Stimulated activated memory B cell treated with anti-CD40 and anti-IgM and Interleukin-4, amounts not matched to agents 10 μg/mL and 1 μg/mL and 100 μg/mL, for 72 hours (primary cell): ENCODE measurements around the gene ARRB1.
A peak's percentile ranks its signal among the peaks of the same experiment; 100 is the strongest.

Experiments
- ATAC-seq: fragments of 150-1000 bp; cut with Tn5 transposase; 2 replicates; pipeline ENCODE4 v1.10.0; 2021
- H3K27ac Mint-ChIP-seq: one replicate; pipeline ENCODE4 v1.8.0; 2022; ENCODE audit warnings: mild to moderate bottlenecking, mixed read lengths
- H3K27me3 Mint-ChIP-seq: one replicate; pipeline ENCODE4 v1.8.0; 2022; ENCODE audit warnings: mixed read lengths
- H3K36me3 Mint-ChIP-seq: one replicate; pipeline ENCODE4 v1.8.0; 2022; ENCODE audit warnings: mixed read lengths
- H3K4me1 Mint-ChIP-seq: one replicate; pipeline ENCODE4 v1.8.0; 2022; ENCODE audit warnings: mixed read lengths
- H3K4me3 Mint-ChIP-seq: one replicate; pipeline ENCODE4 v1.8.0; 2022; ENCODE audit warnings: mild to moderate bottlenecking, moderate library complexity, mixed read lengths
- H3K9me3 Mint-ChIP-seq: one replicate; pipeline ENCODE4 v1.8.0; 2022; ENCODE audit warnings: mixed read lengths

The ARRB1 gene

GRCh38 chr11:75273411-75274391 is 77.8 kb downstream of the ARRB1 start:
- ATAC-seq = no peak
- peaks cover 5% of the 10 kb centered on the region for H3K36me3 Mint-ChIP-seq
- peaks cover 37% of the 10 kb centered on the region for H3K4me1 Mint-ChIP-seq
- H3K4me3 Mint-ChIP-seq = no peak overlapping the region
- no peaks in the 10 kb centered on the region for H3K9me3 Mint-ChIP-seq
- peak overlapping the region; percentile 50 for H3K27ac Mint-ChIP-seq
- no peaks in the 10 kb centered on the region for H3K27me3 Mint-ChIP-seq

- Mint-ChIP-seq H3K36me3 (peaks cover 5% of the 10 kb centered on the region), H3K4me3 (no peak overlapping the region), H3K27me3 (no peaks in the 10 kb centered on the region), H3K9me3 (no peaks in the 10 kb centered on the region), H3K4me1 (peaks cover 37% of the 10 kb centered on the region), H3K27ac (peak overlapping the region; percentile 50)
- no peak for ATAC-seq
These were observed 78.6 kb downstream of the ARRB1 start for GRCh38 chr11:75272821-75273301.

- Mint-ChIP-seq H3K4me3 (no peak overlapping the region), H3K27me3 (no peaks in the 10 kb centered on the region), H3K36me3 (peaks cover 3% of the 10 kb centered on the region), H3K4me1 (peaks cover 37% of the 10 kb centered on the region), H3K27ac (peak overlapping the region; percentile 6), H3K9me3 (no peaks in the 10 kb centered on the region)
- no peak for ATAC-seq
These were observed 79.1 kb downstream of the ARRB1 start for GRCh38 chr11:75272391-75272790.

GRCh38 chr11:75271730-75272129 is 79.7 kb downstream of the ARRB1 start:
- Mint-ChIP-seq H3K4me3 (no peak overlapping the region), H3K27me3 (no peaks in the 10 kb centered on the region), H3K27ac (peak overlapping the region; percentile 61), H3K36me3 (no peaks in the 10 kb centered on the region), H3K4me1 (peaks cover 40% of the 10 kb centered on the region), H3K9me3 (no peaks in the 10 kb centered on the region)
- ATAC-seq = no peak

- H3K4me3 Mint-ChIP-seq = no peak overlapping the region
- no peaks in the 10 kb centered on the region for H3K9me3 Mint-ChIP-seq
- no peak for ATAC-seq
- H3K4me1 Mint-ChIP-seq = peaks cover 39% of the 10 kb centered on the region
- H3K27ac Mint-ChIP-seq = peak overlapping the region; percentile 61
- H3K27me3 Mint-ChIP-seq = no peaks in the 10 kb centered on the region
- H3K36me3 Mint-ChIP-seq = no peaks in the 10 kb centered on the region
These were observed 80.5 kb downstream of the ARRB1 start for GRCh38 chr11:75270896-75271418.

GRCh38 chr11:75269896-75270295 is 81.6 kb downstream of the ARRB1 start:
- ATAC-seq = no peak
- H3K9me3 Mint-ChIP-seq = no peaks in the 10 kb centered on the region
- H3K4me3 Mint-ChIP-seq = no peak overlapping the region
- no peaks in the 10 kb centered on the region for H3K36me3 Mint-ChIP-seq
- H3K27me3 Mint-ChIP-seq = no peaks in the 10 kb centered on the region
- no peak overlapping the region for H3K27ac Mint-ChIP-seq
- H3K4me1 Mint-ChIP-seq = peaks cover 37% of the 10 kb centered on the region

- Mint-ChIP-seq H3K27ac (no peak overlapping the region), H3K4me1 (peaks cover 40% of the 10 kb centered on the region), H3K27me3 (no peaks in the 10 kb centered on the region), H3K9me3 (no peaks in the 10 kb centered on the region), H3K4me3 (no peak overlapping the region), H3K36me3 (no peaks in the 10 kb centered on the region)
- no peak for ATAC-seq
These were observed 82.1 kb downstream of the ARRB1 start for GRCh38 chr11:75269367-75269660.

GRCh38 chr11:75268626-75269366 is 82.7 kb downstream of the ARRB1 start:
- no peak overlapping the region for H3K27ac Mint-ChIP-seq
- peaks cover 41% of the 10 kb centered on the region for H3K4me1 Mint-ChIP-seq
- ATAC-seq = no peak
- no peaks in the 10 kb centered on the region for H3K9me3 Mint-ChIP-seq
- H3K27me3 Mint-ChIP-seq = no peaks in the 10 kb centered on the region
- no peak overlapping the region for H3K4me3 Mint-ChIP-seq
- H3K36me3 Mint-ChIP-seq = no peaks in the 10 kb centered on the region

GRCh38 chr11:75267171-75267970 is 84.1 kb downstream of the ARRB1 start:
- no peak for ATAC-seq
- H3K27ac Mint-ChIP-seq = no peak overlapping the region
- H3K9me3 Mint-ChIP-seq = no peaks in the 10 kb centered on the region
- no peaks in the 10 kb centered on the region for H3K27me3 Mint-ChIP-seq
- H3K4me3 Mint-ChIP-seq = no peak overlapping the region
- peaks cover 44% of the 10 kb centered on the region for H3K4me1 Mint-ChIP-seq
- no peaks in the 10 kb centered on the region for H3K36me3 Mint-ChIP-seq

GRCh38 chr11:75265851-75266531 is 85.5 kb downstream of the ARRB1 start:
- Mint-ChIP-seq H3K36me3 (no peaks in the 10 kb centered on the region), H3K4me1 (peaks cover 46% of the 10 kb centered on the region), H3K4me3 (no peak overlapping the region), H3K27ac (peak overlapping the region; percentile 11), H3K9me3 (no peaks in the 10 kb centered on the region), H3K27me3 (no peaks in the 10 kb centered on the region)
- ATAC-seq = no peak

GRCh38 chr11:75264971-75265370 is 86.5 kb downstream of the ARRB1 start:
- ATAC-seq = no peak
- no peaks in the 10 kb centered on the region for H3K9me3 Mint-ChIP-seq
- no peak overlapping the region for H3K4me3 Mint-ChIP-seq
- no peaks in the 10 kb centered on the region for H3K27me3 Mint-ChIP-seq
- peak overlapping the region; percentile 67 for H3K27ac Mint-ChIP-seq
- H3K4me1 Mint-ChIP-seq = peaks cover 47% of the 10 kb centered on the region
- no peaks in the 10 kb centered on the region for H3K36me3 Mint-ChIP-seq

GRCh38 chr11:75264356-75264755 is 87.1 kb downstream of the ARRB1 start:
- Mint-ChIP-seq H3K27ac (peak overlapping the region; percentile 67), H3K36me3 (no peaks in the 10 kb centered on the region), H3K4me3 (no peak overlapping the region), H3K4me1 (peaks cover 47% of the 10 kb centered on the region), H3K27me3 (no peaks in the 10 kb centered on the region), H3K9me3 (no peaks in the 10 kb centered on the region)
- ATAC-seq = no peak

- Mint-ChIP-seq H3K36me3 (no peaks in the 10 kb centered on the region), H3K27me3 (no peaks in the 10 kb centered on the region), H3K4me1 (peaks cover 47% of the 10 kb centered on the region), H3K9me3 (no peaks in the 10 kb centered on the region), H3K27ac (peak overlapping the region; percentile 67), H3K4me3 (no peak overlapping the region)
- no peak for ATAC-seq
These were observed 87.5 kb downstream of the ARRB1 start for GRCh38 chr11:75263944-75264349.
